Measurements from ENCODE around the gene TMEM63A. TPM values are rescaled to one million over a fixed set of nuclear protein-coding genes. Genes with fewer than 3 reads are reported as not detected.

The TMEM63A gene
- total RNA-seq, 1 experiment from 2014 or later: 91.7 TPM

DNA sequence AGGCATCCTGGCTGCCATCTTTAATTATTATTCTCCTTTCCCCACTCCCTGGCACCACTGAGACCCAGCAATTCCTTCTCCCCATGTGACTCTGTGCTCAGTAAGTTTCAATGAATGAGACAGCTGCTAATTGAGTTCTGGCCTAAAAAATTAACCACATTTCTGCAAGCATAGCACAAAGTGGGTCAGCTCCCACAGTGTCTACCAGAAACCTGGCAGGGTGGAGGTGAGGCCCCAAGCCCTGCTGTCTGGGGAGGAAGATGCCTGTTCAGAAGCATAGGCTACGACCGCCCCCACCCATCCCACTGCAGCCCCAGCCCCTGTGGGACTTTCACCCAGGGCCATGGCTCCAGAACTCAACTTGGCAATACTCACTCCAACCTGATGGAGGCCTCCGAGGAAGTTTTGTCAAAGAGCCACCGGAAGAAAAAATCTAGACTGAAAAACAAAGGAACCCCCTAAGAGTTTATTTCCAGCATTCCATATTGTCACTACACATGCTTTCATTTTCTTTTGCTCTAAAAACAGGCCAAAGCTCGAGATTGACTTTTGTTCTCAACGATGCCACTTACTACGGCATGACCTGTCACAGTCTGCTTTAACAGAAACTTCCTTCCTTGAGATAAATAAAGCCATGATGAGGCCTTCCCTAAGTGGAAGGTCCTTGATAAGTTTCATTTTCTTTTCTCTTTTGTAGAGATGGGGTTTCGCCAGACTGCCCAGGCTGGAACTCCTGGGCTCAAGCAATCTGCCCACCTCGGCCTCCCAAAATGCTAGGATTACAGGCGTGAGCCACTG lies 26.5 kb downstream of the TMEM63A start (continued):
- TF ChIP-seq, protein P1, sequence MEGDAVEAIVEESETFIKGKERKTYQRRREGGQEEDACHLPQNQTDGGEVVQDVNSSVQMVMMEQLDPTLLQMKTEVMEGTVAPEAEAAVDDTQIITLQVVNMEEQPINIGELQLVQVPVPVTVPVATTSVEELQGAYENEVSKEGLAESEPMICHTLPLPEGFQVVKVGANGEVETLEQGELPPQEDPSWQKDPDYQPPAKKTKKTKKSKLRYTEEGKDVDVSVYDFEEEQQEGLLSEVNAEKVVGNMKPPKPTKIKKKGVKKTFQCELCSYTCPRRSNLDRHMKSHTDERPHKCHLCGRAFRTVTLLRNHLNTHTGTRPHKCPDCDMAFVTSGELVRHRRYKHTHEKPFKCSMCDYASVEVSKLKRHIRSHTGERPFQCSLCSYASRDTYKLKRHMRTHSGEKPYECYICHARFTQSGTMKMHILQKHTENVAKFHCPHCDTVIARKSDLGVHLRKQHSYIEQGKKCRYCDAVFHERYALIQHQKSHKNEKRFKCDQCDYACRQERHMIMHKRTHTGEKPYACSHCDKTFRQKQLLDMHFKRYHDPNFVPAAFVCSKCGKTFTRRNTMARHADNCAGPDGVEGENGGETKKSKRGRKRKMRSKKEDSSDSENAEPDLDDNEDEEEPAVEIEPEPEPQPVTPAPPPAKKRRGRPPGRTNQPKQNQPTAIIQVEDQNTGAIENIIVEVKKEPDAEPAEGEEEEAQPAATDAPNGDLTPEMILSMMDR (IDR thresholded peaks at IDR 0.05): no peak
- TF ChIP-seq, protein P2, sequence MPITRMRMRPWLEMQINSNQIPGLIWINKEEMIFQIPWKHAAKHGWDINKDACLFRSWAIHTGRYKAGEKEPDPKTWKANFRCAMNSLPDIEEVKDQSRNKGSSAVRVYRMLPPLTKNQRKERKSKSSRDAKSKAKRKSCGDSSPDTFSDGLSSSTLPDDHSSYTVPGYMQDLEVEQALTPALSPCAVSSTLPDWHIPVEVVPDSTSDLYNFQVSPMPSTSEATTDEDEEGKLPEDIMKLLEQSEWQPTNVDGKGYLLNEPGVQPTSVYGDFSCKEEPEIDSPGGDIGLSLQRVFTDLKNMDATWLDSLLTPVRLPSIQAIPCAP (CRISPR knock-in tag; IDR thresholded peaks at IDR 0.05): no peak

DNA sequence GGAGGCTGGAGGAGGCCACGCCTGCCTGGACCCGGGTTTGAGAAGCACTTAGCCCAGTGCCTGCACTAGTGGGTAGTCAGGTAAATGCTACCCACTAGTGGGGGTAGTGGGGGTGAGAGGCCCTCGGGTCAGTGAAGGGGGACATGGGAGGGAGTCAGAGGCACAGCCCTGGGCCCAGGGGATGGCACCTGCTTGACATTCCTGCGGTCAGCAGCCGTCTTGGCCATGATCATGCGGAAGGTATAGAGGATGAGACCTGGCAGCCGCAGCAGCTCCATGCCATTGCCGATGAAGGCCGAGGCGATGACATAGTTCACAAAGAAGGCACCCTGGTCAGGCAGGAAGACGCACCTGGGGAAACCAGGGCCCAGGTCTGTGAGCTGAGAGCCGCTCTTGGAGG lies 28.7 kb downstream of the TMEM63A start:
- Mint-ChIP-seq H3K4me3 (no peak overlapping the region), H3K9me3 (peaks cover 18% of the 10 kb centered on the region), H3K27ac (no peak overlapping the region), H3K27me3 (ENCODE audit: low read depth) (peaks cover 3% of the 10 kb centered on the region; the same call in 1 of the 2 replicates), H3K36me3 (peaks cover 89% of the 10 kb centered on the region), H3K4me1 (no peaks in the 10 kb centered on the region)
- ChIA-PET POLR2A (no interaction called here), CTCF (no interaction called here)
- ATAC-seq (no peak), DNase-seq (ENCODE audit: low spot score) (no peak)
- TF ChIP-seq FOXJ3 (CRISPR knock-in tag; IDR thresholded peaks at IDR 0.05; ENCODE audit: borderline replicate concordance) (no peak), ATF1 (CRISPR knock-in tag; IDR thresholded peaks at IDR 0.05) (no peak), NFYB (CRISPR knock-in tag; conservative IDR thresholded peaks at IDR 0.05; ENCODE audit: low read depth) (no peak), OVOL2 (CRISPR knock-in tag; IDR thresholded peaks at IDR 0.05; ENCODE audit: borderline replicate concordance) (no peak), CREB1 (CRISPR knock-in tag; IDR thresholded peaks at IDR 0.05) (no peak), MYBL2 (CRISPR knock-in tag; IDR thresholded peaks at IDR 0.05) (no peak), ZNF138 (CRISPR knock-in tag; conservative IDR thresholded peaks at IDR 0.05) (no peak), RELA (CRISPR knock-in tag; IDR thresholded peaks at IDR 0.05; ENCODE audit: borderline replicate concordance) (no peak)
- TF ChIP-seq, protein P3, sequence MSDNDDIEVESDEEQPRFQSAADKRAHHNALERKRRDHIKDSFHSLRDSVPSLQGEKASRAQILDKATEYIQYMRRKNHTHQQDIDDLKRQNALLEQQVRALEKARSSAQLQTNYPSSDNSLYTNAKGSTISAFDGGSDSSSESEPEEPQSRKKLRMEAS (CRISPR knock-in tag; IDR thresholded peaks at IDR 0.05): no peak
- TF ChIP-seq, protein P4, sequence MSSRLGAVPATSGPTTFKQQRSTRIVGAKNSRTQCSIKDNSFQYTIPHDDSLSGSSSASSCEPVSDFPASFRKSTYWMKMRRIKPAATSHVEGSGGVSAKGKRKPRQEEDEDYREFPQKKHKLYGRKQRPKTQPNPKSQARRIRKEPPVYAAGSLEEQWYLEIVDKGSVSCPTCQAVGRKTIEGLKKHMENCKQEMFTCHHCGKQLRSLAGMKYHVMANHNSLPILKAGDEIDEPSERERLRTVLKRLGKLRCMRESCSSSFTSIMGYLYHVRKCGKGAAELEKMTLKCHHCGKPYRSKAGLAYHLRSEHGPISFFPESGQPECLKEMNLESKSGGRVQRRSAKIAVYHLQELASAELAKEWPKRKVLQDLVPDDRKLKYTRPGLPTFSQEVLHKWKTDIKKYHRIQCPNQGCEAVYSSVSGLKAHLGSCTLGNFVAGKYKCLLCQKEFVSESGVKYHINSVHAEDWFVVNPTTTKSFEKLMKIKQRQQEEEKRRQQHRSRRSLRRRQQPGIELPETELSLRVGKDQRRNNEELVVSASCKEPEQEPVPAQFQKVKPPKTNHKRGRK (CRISPR knock-in tag; IDR thresholded peaks at IDR 0.05; ENCODE audit: borderline replicate concordance): no peak
- TF ChIP-seq, protein P2 (CRISPR knock-in tag; IDR thresholded peaks at IDR 0.05): no peak
- TF ChIP-seq, protein P5, sequence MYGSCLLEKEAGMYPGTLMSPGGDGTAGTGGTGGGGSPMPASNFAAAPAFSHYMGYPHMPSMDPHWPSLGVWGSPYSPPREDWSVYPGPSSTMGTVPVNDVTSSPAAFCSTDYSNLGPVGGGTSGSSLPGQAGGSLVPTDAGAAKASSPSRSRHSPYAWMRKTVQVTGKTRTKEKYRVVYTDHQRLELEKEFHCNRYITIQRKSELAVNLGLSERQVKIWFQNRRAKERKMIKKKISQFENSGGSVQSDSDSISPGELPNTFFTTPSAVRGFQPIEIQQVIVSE (CRISPR knock-in tag; IDR thresholded peaks at IDR 0.05; ENCODE audit: borderline replicate concordance): no peak

DNA sequence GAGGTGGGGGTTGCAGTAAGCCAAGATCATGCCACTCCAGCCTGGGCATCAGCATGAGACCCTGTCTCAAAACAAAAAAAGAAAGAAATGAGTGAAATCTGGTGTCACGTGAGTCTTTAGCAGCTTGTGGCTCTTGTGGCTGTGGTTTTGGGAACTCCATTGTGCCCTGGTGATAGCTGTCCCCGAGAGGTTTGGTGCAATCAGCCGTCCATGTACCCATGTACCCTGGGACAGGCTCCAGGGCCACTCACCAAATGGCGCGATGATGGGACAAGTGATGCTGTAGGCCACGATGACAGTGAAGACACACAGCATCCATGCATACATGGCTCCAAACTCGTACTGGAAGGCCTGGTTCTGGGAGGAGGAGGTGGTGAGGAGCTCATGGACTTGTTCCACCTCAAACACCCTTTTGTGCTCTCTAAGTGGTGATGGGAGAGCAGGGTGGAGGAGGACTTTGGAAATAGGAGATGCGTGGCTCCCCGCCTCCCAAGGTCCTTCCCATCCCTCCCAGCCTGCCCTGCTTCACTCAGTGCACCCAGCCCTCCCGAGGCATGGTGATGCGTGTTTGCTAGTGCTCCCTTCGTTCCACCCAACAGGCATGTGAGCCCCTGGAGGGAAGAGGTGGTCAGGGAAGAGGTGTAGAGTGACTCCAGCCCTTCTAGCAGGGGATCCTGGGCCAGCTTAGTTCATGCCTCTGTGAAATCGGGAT lies 29.6 kb downstream of the TMEM63A start:
- TF ChIP-seq ATF1 (CRISPR knock-in tag; IDR thresholded peaks at IDR 0.05) (no peak), FOXK1 (CRISPR knock-in tag; IDR thresholded peaks at IDR 0.05) (no peak)
- TF ChIP-seq, protein P6, sequence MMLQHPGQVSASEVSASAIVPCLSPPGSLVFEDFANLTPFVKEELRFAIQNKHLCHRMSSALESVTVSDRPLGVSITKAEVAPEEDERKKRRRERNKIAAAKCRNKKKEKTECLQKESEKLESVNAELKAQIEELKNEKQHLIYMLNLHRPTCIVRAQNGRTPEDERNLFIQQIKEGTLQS (CRISPR knock-in tag; conservative IDR thresholded peaks at IDR 0.05): no peak
- Mint-ChIP-seq H3K4me1 (no peaks in the 10 kb centered on the region), H3K4me3 (no peak overlapping the region), H3K27ac (no peak overlapping the region), H3K36me3 (peaks cover 93% of the 10 kb centered on the region), H3K9me3 (peaks cover 18% of the 10 kb centered on the region), H3K27me3 (ENCODE audit: low read depth) (peaks cover 3% of the 10 kb centered on the region; the same call in 1 of the 2 replicates)
- ATAC-seq (no peak), DNase-seq (ENCODE audit: low spot score) (no peak)
- POLR2A ChIA-PET: no interaction called here
- CTCF ChIA-PET: interaction anchor here (0.7 to 1.0 kb wide), 2 partner anchors 135 to 372 kb away, joined by 3 read pairs; no protein-coding TSS in a partner anchor
